ENCODE measurements around the gene COL28A1.

Gene COL28A1

GRCh38 chr7:7426676-7427075, 109.0 kb downstream of the COL28A1 start:
- Histone ChIP-seq H3K4me3 (ENCODE audit: low read length) (no peak overlapping the region), H3K27me3 (ENCODE audit: control insufficient read depth, insufficient read depth, low read length) (no peaks in the 10 kb centered on the region), H3K9ac (ENCODE audit: low read depth, low read length) (no peak overlapping the region), H3K4me2 (ENCODE audit: low read length) (no peak overlapping the region), H3K36me3 (ENCODE audit: insufficient read depth, low read length) (no peaks in the 10 kb centered on the region), H3K4me1 (ENCODE audit: control insufficient read depth, insufficient read depth, low read length) (peaks cover 50% of the 10 kb centered on the region), H3K9me3 (replicated peaks; ENCODE audit: low read length) (no peaks in the 10 kb centered on the region)

DNA sequence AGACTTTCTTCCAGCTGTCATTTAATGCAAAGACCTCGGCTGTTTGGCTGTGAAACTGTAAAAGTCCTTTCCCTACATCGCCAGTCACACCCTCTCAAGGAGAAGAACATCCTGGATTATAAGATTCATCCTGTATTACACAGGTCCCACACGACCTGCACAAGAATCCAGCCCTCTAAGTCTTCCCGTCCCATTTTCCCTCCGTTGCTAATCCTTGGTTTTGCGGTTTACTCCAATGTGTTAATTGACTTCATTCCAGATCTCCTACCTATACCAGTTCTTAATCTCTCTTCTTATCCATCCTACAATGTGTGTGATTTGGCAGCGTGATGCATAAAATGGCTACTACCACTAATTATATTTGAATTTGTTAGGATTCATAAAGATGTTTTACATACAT, 110.4 kb downstream of the COL28A1 start:
- H3K36me3 ChIP-seq (ENCODE audit: insufficient read depth, low read length), result no peaks in the 10 kb centered on the region
- H3K27me3 ChIP-seq (ENCODE audit: control insufficient read depth, insufficient read depth, low read length), result no peaks in the 10 kb centered on the region
- H3K4me1 ChIP-seq (ENCODE audit: control insufficient read depth, insufficient read depth, low read length), result peaks cover 41% of the 10 kb centered on the region
- H3K9me3 ChIP-seq (replicated peaks; ENCODE audit: low read length), result no peaks in the 10 kb centered on the region
- H3K4me2 ChIP-seq (ENCODE audit: low read length), result no peak overlapping the region
- H3K9ac ChIP-seq (ENCODE audit: low read depth, low read length), result no peak overlapping the region
- H3K4me3 ChIP-seq (ENCODE audit: low read length), result no peak overlapping the region

DNA sequence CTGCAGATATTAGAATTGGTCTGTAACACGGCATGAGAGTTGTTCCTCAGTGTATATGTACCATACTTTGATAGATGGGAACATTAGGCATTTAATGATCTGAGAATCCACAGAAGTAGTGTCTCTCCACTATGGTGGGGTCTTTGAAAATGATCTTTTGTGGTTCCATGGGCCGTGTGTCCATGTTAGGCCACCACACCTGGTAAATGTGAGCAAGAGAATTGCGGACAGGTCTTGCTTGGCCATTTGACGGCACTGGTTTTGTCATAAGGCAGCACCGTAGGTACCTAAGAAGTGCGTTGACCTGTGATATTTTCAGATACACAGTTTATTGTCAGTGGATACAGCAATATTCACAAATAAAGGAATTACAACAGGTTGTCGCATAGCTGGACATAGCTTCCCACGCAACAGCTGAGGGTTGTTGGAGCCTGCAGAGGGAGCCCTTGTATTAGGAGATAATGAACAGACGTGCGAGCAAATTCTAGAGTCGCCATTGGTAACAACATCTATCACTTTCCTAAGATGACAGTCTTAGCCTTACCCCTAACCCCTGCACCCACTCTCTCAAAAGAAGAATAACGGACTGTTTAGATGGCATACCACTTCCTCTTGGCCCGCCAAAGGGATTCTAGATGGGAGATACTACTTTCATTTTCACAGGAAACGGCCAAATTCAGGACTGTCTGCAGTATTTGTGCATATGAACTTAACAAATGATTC, 111.4 kb downstream of the COL28A1 start:
- H3K27me3 ChIP-seq (ENCODE audit: control insufficient read depth, insufficient read depth, low read length), result no peaks in the 10 kb centered on the region
- peak overlapping the region; percentile 20 for H3K9ac ChIP-seq (ENCODE audit: low read depth, low read length)
- H3K9me3 ChIP-seq (replicated peaks; ENCODE audit: low read length), result no peaks in the 10 kb centered on the region
- no peaks in the 10 kb centered on the region for H3K36me3 ChIP-seq (ENCODE audit: insufficient read depth, low read length)
- H3K4me2 ChIP-seq (ENCODE audit: low read length), result peak overlapping the region; percentile 67
- H3K4me1 ChIP-seq (ENCODE audit: control insufficient read depth, insufficient read depth, low read length), result peaks cover 35% of the 10 kb centered on the region
- peak overlapping the region; percentile 50 for H3K4me3 ChIP-seq (ENCODE audit: low read length)

GRCh38 chr7:7422641-7423040, 113.0 kb downstream of the COL28A1 start:
- H3K4me1 ChIP-seq (ENCODE audit: control insufficient read depth, insufficient read depth, low read length), result peaks cover 19% of the 10 kb centered on the region
- no peaks in the 10 kb centered on the region for H3K27me3 ChIP-seq (ENCODE audit: control insufficient read depth, insufficient read depth, low read length)
- H3K4me2 ChIP-seq (ENCODE audit: low read length), result no peak overlapping the region
- H3K9ac ChIP-seq (ENCODE audit: low read depth, low read length), result no peak overlapping the region
- no peak overlapping the region for H3K4me3 ChIP-seq (ENCODE audit: low read length)
- no peaks in the 10 kb centered on the region for H3K9me3 ChIP-seq (replicated peaks; ENCODE audit: low read length)
- H3K36me3 ChIP-seq (ENCODE audit: insufficient read depth, low read length), result no peaks in the 10 kb centered on the region

- Histone ChIP-seq H3K9ac (ENCODE audit: low read depth, low read length) (no peak overlapping the region), H3K27me3 (ENCODE audit: control insufficient read depth, insufficient read depth, low read length) (no peaks in the 10 kb centered on the region), H3K4me1 (ENCODE audit: control insufficient read depth, insufficient read depth, low read length) (peaks cover 12% of the 10 kb centered on the region)
Measured at GRCh38 chr7:7421826-7422225, 113.8 kb downstream of the COL28A1 start.

DNA sequence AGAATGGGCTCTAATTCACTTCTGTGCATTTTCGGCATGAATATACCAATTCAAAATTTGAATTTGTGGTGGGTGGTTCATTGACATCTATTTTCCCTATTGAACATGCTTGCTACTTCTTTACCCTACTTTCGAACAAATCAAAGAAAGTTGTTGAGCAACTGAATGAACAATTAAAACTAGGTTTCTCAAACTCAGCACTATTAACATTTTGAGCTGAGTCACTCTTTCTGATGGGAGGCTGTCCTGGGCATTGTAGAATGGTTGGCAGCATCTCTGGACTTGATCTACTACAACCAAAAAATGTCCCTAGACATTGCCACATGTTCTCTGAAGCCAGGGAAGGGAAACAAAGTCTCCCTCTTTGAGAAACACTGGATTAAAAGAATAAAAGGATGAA, 116.7 kb downstream of the COL28A1 start:
- Histone ChIP-seq H3K9ac (ENCODE audit: low read depth, low read length) (no peak overlapping the region), H3K4me2 (ENCODE audit: low read length) (no peak overlapping the region), H3K4me1 (ENCODE audit: control insufficient read depth, insufficient read depth, low read length) (no peaks in the 10 kb centered on the region), H3K27me3 (ENCODE audit: control insufficient read depth, insufficient read depth, low read length) (no peaks in the 10 kb centered on the region), H3K9me3 (replicated peaks; ENCODE audit: low read length) (no peaks in the 10 kb centered on the region), H3K4me3 (ENCODE audit: low read length) (no peak overlapping the region), H3K36me3 (ENCODE audit: insufficient read depth, low read length) (no peaks in the 10 kb centered on the region)

More at GRCh38 chr7:7421826-7422225, 113.8 kb downstream of the COL28A1 start:
- H3K4me3 ChIP-seq (ENCODE audit: low read length), result no peak overlapping the region
- no peaks in the 10 kb centered on the region for H3K36me3 ChIP-seq (ENCODE audit: insufficient read depth, low read length)
- no peaks in the 10 kb centered on the region for H3K9me3 ChIP-seq (replicated peaks; ENCODE audit: low read length)
- H3K4me2 ChIP-seq (ENCODE audit: low read length), result no peak overlapping the region

GRCh38 chr7:7417851-7418250, 117.8 kb downstream of the COL28A1 start:
- H3K27me3 ChIP-seq (ENCODE audit: control insufficient read depth, insufficient read depth, low read length), result no peaks in the 10 kb centered on the region
- no peak overlapping the region for H3K4me2 ChIP-seq (ENCODE audit: low read length)
- no peaks in the 10 kb centered on the region for H3K36me3 ChIP-seq (ENCODE audit: insufficient read depth, low read length)
- H3K4me1 ChIP-seq (ENCODE audit: control insufficient read depth, insufficient read depth, low read length), result no peaks in the 10 kb centered on the region
- no peak overlapping the region for H3K4me3 ChIP-seq (ENCODE audit: low read length)
- no peak overlapping the region for H3K9ac ChIP-seq (ENCODE audit: low read depth, low read length)
- no peaks in the 10 kb centered on the region for H3K9me3 ChIP-seq (replicated peaks; ENCODE audit: low read length)

DNA sequence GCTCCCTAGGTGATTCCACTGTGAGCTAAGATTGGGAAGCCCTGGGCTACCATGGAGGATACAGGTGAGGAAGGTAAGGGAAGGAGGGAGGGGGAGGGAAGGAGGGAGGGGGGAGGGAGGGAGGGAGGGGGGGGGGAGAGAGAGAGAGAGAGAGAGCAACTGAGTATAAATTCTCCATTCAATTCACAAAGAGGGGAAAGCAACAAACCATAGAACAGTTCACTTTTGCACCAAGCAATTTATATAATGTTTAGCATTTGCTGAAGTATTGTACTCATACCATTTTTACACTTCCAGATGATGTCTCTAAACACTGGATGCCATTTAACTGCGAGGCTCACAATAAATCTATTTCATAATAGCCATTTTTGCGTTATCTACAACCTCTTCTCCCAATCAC, 118.3 kb downstream of the COL28A1 start:
- H3K4me2 ChIP-seq (ENCODE audit: low read length), result no peak overlapping the region
- H3K4me1 ChIP-seq (ENCODE audit: control insufficient read depth, insufficient read depth, low read length), result no peaks in the 10 kb centered on the region
- H3K9ac ChIP-seq (ENCODE audit: low read depth, low read length), result no peak overlapping the region
- no peak overlapping the region for H3K4me3 ChIP-seq (ENCODE audit: low read length)
- H3K36me3 ChIP-seq (ENCODE audit: insufficient read depth, low read length), result no peaks in the 10 kb centered on the region
- no peaks in the 10 kb centered on the region for H3K27me3 ChIP-seq (ENCODE audit: control insufficient read depth, insufficient read depth, low read length)
- no peaks in the 10 kb centered on the region for H3K9me3 ChIP-seq (replicated peaks; ENCODE audit: low read length)

DNA sequence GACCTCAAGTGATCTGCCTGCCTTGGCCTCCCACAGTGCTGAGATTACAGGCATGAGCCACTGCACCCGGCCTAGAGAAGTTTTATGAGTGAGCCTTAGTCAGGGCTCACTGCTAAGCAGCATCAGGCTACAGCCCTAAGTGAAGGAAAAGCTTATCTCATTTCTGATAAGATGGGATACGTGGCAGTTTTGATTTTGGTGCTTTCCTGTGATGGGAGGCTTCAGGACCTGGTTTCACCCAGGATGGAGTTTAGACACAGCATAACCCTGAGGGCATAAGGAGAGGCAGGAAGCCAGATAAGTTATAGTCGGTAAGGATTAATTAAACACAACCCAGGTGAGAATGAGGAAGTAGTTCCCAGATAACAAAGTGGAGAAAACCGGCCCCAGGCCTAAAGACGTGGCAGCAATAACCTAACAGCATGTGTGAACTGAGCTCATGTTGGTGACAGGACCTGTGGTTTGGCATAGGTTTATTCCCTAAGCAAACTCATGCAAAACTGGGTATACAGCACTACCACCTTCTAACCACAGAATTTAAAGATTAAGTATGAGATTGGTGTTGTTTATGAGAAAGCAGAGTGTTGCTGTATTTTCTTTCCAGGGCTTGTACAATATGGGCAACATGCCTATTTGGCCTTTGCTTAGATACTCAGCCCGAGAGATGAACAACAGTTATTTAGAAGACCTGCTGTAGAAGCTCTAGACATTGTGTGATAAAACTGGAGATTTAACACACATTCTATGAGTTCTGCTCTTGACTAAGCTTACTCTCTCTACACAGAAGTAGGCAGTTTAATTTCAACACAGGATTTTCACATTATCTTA, 119.4 kb downstream of the COL28A1 start:
- no peak overlapping the region for H3K4me2 ChIP-seq (ENCODE audit: low read length)
- no peaks in the 10 kb centered on the region for H3K9me3 ChIP-seq (replicated peaks; ENCODE audit: low read length)
- H3K27me3 ChIP-seq (ENCODE audit: control insufficient read depth, insufficient read depth, low read length), result no peaks in the 10 kb centered on the region
- H3K4me3 ChIP-seq (ENCODE audit: low read length), result no peak overlapping the region
- no peaks in the 10 kb centered on the region for H3K36me3 ChIP-seq (ENCODE audit: insufficient read depth, low read length)
- H3K9ac ChIP-seq (ENCODE audit: low read depth, low read length), result no peak overlapping the region
- no peaks in the 10 kb centered on the region for H3K4me1 ChIP-seq (ENCODE audit: control insufficient read depth, insufficient read depth, low read length)

- H3K36me3 ChIP-seq (ENCODE audit: insufficient read depth, low read length), result no peaks in the 10 kb centered on the region
- no peak overlapping the region for H3K4me2 ChIP-seq (ENCODE audit: low read length)
- no peaks in the 10 kb centered on the region for H3K4me1 ChIP-seq (ENCODE audit: control insufficient read depth, insufficient read depth, low read length)
Measured at GRCh38 chr7:7414791-7415603, 120.7 kb downstream of the COL28A1 start.

DNA sequence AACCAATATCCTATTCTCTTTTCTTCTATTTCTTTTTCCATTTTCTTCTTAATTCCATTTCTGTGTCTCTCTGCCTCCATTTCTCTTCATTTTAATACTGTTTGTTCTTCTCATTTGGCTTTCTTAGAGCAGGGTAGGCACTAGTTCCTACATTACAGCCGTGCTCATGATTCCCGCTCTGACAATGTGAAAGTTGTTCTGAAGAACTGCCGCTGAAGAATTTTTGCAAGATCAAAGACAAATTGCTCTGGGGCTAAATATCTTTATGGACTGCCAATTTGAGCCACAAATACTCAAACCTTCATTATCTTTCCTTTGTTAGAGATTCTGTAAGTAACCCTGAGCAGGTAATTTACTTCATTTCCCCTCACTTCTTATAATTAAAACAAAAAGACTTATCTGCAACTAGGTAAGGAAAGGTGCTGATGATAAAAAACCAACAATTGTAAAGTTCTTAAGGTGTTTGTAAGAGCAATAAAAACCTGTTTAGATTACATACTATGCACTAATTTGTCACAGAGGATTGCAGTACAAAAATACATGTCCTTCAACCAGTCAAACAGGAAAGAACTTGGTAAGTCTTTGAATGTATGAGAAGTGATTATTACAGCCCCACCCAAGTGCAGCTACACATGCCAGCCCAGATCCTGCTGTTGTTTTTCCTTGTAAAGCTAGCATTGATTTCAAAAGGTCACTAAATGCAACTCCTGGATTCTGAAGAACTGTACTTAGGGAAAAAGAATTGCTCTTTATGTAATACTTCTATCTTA, 127.5 kb downstream of the COL28A1 start:
- Histone ChIP-seq H3K9ac (ENCODE audit: low read depth, low read length) (no peak overlapping the region), H3K4me2 (ENCODE audit: low read length) (no peak overlapping the region)

More at GRCh38 chr7:7414791-7415603, 120.7 kb downstream of the COL28A1 start:
- Histone ChIP-seq H3K9ac (ENCODE audit: low read depth, low read length) (no peak overlapping the region), H3K4me3 (ENCODE audit: low read length) (no peak overlapping the region), H3K9me3 (replicated peaks; ENCODE audit: low read length) (no peaks in the 10 kb centered on the region), H3K27me3 (ENCODE audit: control insufficient read depth, insufficient read depth, low read length) (no peaks in the 10 kb centered on the region)

More for the DNA sequence above, 127.5 kb downstream of the COL28A1 start:
- Histone ChIP-seq H3K9me3 (replicated peaks; ENCODE audit: low read length) (no peaks in the 10 kb centered on the region), H3K27me3 (ENCODE audit: control insufficient read depth, insufficient read depth, low read length) (no peaks in the 10 kb centered on the region), H3K4me3 (ENCODE audit: low read length) (no peak overlapping the region), H3K4me1 (ENCODE audit: control insufficient read depth, insufficient read depth, low read length) (no peaks in the 10 kb centered on the region), H3K36me3 (ENCODE audit: insufficient read depth, low read length) (no peaks in the 10 kb centered on the region)
